HG03135 (cell line): ENCODE measurements around the gene VCP.

Experiments
- ATAC-seq: cut with Tn5 transposase; IDR thresholded peaks from one replicate; pipeline ENCODE4 v1.9.1; 2021; ENCODE audit warnings: mild to moderate bottlenecking, moderate library complexity; ENCODE audit not compliant: unreplicated experiment

The VCP gene

DNA sequence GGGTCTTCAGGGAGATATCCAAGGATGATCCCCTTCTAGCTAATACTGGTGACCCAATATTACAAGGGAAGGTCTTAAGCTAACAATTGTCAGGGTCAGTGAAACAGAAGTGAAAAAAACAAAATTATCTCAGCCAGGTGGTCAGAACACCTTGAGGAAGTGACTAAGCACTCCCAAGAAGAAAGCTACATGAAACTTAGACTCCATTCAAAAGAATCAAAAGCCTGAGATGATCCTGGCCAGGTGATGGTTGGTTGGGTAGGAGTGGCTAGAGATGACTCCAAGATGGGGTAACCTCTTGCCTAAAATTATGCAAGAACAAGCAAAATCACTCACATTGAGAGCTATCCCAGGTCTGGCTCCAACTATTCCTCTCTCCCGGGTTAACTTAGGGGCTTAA is 5.4 kb downstream of the VCP start:
- ATAC-seq, result no peak

DNA sequence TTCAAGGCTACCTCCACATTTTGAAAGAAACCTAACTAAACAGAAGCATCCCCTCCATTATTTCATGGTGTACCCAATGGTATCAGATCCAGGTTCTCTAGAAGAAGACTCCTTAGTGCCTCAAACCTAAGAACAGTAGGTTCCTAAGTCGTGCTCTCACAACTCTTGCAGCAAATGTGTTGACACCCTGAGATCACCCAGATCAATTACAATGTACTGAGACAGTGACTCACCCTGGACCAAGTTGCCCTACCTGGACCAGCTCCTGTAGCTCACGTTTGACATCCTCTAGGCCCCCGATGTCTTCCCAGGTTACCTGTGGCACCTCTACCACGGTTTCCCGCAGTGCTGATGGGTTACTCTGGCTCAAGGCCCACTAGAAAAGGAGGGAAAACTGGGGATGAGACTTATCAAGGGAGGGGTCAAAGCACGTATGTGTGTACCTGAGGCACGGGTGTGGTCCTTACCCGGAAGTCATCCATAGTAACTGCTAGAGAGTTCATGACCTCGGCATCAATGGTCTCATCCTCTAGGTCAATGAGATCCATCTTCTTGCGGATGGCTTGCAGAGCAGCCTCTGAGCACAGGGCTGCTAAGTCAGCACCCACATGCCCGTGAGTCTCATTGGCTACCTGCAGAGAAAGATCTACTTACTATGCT is 11.7 kb downstream of the VCP start:
- no peak for ATAC-seq

DNA sequence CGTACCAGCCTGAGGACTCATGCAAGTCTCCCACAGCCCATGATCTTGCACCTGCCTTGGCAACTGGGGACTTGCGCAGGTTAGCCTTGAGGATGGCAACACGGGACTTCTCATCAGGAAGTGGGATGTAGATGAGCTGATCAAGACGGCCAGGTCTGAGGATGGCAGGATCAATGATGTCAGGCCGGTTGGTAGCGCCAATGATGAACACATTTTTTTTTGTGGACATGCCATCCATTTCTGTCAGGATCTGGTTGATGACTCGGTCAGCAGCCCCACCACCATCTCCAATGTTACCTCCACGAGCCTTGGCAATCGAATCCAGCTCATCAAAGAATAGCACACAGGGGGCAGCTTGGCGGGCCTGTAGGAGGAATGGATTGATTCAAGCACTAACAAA is 13.0 kb downstream of the VCP start:
- no peak for ATAC-seq

DNA sequence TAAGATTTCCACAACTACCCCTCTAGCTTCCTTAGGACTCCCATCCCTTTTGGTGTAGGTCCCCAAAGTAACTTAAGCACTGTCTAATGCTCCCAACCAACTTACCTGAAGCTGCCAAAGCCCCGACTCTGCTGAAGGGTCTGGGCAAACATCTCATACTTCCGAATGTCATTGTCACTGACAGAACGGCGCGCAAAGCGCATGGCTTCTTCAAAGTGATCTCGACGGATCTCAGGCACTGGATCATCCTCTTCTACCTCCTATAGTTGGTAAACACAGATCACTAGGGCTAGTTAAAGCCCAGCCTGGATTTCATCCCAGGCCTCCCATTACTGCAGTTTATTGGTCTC is 15.2 kb downstream of the VCP start:
- ATAC-seq, result no peak

DNA sequence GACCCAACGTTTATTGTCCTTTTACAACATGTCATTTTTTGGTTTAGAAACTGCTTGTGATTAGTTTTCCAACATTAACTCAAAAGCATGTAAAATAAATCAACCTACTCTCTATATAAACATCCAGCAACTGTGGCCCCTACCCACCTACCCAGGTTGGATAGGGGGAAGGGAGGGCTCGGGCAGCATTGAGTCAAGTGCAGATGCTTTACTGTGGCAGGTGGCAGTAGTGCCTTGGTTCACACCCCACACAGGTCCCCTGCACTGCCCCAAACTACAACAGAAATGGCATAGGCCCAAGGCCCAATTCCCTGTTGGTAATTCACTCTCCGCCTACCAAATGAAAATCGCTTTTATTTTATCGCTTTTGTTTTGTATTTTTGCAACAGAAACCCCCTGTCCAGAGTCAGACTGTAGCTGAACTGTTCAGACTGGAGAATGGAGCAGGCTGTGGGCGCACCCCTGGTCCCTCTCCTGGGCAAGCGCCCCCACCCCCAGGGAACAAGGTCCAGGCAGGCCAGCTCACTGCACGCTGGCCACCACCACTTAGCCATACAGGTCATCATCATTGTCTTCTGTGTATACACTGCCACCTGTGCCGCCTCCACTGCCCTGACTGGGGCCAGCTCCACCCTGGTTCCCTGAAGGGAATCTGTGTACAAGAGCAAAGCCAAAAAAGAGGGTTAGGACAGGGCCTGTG is 15.7 kb downstream of the VCP start:
- ATAC-seq, result no peak

DNA sequence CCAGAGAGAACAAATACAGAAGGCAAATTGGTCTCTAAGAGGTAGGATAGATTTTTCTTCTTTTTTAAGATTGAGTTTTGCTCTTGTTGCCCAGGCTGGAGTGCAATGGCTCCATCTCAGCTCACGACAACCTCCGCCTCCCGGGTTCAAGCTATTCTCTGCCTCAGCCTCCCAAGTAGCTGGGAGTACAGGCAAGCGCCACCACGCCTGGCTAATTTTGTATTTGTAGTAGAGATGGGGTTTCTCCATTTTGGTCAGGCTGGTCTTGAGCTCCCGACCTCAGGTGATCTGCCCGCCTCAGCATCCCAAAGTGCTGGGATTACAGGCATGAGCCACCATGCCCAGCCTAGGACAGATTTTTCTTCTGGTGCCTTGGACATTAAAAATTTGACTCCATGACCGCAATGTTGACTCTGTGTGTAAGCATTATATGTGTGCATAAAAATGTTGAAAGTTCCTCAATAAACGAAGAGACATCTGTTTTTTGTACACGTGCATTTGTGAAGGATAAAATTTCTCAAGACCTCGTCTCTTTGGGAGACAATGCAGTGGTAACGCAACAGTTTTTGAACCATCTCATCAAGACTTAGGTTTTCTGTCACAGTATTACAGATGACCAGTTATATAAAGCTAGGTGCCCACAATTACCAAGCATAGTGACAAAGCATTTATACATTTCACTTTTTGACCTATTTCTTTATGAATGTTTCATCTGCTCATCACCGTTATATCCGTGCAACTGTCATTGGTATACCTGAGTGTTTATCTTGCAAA is 17.4 kb downstream of the VCP start:
- no peak for ATAC-seq

DNA sequence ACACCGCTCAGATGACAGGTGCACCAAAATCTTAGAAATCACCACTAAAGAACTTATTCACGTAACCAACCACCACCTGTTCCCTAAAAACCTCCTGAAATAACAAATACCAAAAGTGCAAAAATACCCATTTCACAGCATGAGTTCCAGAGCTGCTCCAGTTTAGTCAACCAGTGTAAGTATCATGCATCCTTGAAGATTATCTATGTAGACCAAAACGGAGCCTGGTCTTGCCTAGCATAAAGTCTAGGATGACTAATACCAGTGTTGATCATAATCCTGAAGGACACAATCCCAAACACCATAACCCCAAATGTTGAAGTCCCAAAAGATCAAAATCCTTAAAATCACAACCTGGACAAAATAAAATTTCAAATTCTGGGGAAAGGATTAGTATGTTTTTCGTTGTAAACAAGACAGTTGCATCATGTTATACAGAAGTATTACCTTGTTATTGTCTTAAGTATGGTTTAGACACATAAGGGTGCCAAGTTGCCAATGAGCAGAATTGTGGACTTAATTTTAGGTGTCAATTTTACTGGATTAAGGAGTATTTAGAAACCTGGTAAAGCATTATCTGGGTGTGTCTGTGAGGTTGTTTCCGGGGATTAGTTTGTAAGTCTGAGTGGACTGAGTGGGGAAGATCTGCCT is 18.1 kb downstream of the VCP start:
- no peak for ATAC-seq

DNA sequence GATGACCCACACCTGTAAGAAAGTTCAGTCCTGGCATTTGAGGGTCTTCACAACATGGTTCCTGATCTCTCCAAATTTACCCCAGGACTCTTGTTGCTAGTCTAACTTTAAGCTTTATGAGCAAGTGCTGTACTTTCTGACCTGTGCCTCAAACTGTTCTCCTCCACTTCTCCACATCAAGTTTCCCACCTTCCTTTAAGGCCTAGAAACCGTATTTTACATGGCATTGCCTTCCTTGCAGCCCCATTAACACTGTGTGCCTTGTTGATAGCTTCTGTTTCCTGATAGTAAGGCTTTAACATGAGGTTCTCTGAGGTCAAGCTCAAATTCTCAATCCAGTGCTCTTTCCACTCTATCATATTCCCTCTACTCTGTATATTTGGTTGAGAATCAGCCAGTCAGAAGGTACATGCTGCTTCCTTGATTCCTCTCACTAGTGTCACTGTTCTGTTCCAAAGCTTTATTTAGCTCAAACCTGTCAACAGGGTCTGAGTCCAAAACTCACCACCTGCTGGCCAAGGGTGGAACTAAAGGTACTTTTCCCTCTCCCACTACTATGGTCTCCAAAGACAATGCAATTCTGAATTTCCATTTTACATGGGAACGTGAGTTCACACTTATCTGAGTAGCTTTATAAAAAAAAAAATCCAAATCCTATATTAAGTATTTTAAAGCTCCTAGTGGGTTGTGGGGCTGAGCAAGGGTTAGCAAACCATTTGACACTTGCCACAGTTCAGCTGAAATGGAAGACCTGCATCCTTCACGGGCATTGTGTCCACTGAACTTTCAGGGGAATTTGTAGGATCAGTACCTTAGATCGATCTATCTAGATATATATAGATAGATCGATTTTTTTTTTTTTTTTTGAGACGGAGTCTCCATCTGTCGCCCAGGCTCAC is 21.1 kb downstream of the VCP start:
- no peak for ATAC-seq

DNA sequence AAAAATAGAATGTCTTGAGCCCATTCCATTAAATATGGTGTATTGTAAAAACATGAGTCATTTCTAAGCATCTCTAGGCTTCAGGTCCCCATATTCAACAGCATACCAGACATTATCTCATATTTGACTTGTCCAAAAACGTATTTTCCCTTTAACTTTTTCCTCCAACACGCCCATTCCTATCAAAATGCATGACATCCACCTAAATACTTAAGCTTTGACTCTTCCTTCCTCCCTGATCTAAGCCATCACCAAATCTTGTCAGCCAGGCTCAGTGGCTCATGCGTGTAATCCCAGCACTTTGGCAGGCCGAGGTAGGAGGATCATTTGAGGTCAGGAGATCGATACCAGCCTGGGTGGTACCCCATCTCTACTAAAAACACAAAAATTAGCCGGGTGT is 23.9 kb downstream of the VCP start:
- ATAC-seq, result no peak

DNA sequence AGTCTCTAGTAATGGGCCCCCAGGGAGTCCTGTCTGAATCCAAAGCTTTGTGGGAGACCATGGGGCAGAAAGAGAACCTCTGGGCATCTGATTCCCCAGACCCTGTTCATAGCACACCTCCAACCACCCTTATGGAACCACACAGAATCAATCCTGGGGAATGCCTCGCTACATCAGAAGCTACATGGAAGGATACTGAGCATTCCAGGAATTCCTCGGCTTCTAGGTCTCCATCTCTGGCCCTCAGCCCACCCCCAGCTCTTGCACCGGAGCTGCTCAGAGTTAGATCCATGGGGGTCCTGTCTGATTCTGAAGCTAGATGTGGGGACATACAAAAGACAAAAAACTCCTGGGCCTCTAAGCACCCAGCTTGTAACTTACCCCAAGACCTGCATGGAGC is 28.4 kb downstream of the VCP start:
- ATAC-seq, result no peak

DNA sequence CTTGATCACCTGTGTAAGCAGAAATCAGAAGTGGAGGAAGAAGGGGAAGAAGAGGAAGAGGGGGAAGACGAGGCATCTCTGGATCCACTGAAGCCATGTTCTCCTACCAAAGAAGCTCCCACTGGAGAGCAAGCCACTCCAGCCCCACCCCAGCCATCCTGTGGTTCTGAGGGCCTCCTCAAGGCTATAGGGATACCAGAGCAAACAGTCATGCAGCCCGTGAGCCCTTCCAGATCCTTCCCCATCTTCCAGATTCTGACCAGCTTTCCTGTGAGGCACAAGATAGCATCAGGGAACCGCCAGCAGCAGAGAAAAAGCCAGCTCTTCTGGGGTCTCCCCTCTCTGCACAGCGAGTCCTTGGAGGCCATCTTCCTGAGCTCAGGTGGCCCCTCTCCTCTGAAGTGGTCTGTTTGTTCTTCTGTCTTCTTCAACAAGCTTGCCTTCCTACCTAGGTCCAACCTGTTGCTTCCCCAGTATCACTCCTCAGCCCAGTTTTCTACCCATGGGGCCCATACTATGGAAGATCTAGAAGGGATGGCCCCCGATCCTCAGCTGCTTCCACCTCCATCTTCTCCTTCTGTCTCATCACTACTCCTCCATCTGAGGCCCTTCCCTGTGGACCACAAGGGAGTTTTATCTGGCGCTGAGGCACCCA is 29.4 kb downstream of the VCP start:
- no peak for ATAC-seq

DNA sequence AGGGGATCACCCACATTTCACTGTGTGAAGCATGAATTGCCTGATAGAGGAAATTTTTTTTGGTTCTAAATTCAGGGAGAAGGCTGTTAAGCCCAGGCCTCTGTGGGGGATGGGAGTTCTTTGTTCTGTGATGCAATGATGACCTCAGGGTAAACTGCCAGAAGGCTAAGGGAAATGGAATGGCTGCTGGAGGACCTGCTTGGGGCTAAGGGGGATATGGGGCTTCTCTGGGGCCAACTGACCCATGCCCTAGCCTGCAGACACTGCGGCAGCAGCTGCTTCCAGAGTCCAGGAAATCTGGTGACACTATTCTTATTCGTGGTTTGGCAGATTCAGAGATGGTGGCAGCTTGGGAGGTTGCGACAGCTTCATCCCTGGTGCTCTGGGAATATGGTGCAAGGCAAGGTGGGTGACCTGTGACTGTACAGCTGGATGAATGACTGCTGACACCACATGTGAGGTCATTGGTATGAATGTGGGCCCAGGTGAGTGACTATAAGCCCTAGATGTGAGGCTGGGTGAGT is 30.3 kb downstream of the VCP start:
- ATAC-seq, result no peak

DNA sequence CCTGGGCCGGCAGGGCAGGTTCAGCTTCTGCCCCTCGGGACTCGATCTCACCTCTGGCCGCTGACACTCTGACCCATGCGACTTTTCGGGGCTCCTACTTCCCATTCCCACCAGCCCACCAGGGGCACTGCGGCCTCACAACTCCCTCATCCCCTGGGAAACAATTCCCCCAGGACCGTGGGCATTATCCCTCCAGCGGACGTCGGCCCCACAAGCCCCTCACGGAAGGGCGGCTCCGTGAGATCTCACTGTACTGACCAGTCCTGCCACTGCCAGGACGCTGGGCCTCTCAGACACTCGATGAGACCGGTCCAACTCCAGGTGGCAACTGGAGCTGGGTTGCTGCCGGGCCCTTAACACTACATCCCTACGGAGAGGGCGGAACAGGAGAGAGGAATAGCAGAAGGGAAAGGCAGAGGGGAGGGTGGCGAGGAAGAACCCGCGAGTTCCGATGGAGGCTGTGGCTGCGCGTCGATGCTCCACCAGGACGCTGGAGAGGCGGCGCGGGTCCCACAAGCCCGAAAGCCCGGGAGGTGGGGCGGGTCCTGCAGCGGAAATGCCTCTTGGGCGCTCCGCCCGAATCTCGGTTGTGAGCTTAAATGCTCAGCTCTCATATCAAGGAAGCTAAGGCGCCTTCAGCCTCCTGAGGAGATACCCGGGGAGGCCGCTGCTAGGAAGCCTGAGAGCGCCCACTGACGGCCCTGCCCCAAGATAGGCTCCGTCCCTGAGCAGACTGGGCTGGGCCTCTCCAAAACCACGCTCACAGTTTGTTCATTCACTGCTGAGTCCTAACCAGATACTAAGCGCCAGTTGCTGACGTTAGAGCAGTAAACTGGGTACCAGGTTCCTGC is 36.3 kb downstream of the VCP start:
- no peak for ATAC-seq

DNA sequence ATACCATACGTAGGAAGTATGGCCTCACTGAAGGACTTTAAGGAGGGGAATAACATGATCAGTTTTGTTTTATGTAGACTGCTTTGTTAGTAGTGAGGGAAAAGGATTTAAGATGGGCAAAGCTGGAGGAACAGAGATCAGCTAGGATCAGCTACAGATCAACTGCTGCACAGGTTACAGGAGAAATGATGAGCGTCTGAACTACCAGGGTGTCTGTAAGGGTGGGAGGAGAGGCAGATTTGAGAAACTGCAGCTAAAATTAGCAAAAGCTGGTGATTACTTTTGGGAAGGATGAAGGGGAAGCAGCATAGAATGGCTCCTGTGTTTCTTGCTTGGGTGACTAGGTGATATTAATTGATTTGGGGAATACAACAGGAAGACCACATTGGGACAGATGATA is 39.3 kb downstream of the VCP start:
- ATAC-seq, result no peak

DNA sequence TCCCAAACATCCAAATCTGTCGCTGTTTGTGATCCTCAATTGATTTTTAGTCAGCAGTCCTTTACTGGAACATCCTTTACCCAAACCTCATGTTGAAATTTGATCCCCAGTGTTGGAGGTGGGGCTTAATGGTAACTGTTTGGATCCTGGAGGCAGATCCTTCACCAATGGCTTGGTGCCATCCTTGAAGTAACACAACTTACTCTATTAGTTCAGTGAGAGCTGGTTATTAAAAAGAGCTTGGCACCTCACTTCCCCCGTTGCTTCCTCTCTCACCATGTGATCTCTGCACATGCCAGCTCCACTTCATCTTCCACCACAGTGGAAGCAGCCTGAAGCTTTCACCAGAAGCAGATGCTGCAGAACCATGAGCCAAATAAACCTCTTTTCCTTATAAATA is 42.6 kb downstream of the VCP start:
- ATAC-seq, result no peak

DNA sequence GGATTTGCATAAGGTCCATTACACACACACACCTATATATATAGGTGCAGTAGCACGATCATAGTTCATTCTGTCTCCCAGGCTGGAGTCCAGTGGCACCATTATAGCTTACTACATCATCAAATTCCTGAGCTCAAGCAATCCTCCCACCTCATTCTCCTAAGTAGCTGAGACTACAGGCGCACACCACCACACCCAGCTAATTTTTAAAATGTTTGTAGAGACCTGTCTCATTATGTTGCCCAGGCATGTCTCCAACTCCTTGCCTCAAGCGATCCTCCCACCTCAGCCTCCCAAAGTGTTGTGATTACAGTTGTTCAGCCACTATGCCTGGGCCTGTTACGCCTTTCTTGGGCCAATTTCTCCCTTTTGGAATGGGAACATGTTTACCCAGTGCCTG is 43.2 kb downstream of the VCP start:
- ATAC-seq, result no peak

DNA sequence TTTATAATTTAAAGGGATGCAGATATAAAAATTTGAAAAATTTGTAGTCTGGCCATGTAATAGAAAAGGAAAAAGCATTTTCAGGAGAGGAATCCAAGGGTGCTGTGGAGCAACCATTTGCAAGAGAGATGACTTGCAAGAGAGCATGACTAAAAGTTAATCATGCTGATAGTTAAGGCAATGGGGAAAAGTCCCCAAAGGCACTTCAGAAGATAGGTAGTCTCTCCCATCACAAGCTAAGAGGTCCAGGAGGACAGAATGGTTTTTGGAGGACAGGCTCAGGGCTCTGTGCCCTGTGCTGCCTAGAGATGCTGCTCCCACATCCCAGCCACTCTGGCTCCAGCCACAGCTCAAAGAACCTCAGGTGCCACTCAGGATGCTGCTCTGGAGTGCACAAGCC is 44.1 kb downstream of the VCP start:
- no peak for ATAC-seq

DNA sequence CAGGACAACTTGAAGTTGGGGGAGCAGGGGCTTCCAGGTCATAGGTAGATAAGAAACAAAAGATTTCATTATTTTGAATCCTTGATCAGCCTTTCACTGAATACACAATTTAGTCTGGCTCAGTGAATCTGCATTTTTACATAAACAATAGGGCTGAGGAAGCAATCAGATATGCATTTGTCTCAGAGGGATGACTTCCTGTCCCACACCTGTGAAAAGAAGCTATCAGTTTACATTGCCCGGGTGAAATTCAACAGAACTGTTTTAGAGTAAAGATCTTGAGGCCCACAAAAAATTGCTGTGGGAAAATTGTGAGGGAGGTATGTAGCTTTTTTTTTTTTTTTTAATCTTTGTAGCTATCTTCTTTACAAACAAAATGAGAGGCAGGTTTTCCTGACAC is 44.6 kb downstream of the VCP start:
- ATAC-seq, result no peak

DNA sequence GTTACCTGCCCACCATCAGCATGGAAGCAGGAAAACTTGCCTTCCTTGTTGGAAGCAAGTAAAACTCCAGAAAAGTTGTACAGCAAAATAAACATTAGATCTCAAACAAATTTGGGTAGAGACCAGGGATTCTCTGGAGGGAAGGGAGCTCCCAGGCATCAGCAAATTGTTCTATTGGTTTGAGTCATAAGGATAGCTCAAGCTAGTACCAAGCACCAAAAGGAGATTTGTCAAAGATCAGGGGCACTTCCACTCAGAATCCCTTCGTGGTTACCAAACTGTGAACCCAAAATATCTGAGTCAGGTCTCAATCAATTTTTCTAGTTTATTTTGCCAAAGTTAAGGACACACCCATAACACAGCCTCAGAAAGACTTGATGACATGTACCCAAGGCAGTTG is 45.1 kb downstream of the VCP start:
- ATAC-seq, result no peak
